HG03196 (cell line): ENCODE data around the gene COL4A1.

Experiments used
- ATAC-seq: cut with Tn5 transposase; IDR thresholded peaks from one replicate; pipeline ENCODE4 v1.9.1; 2021; ENCODE audit not compliant: unreplicated experiment

COL4A1 gene

GRCh38 chr13:110239280-110240125 lies 67.5 kb downstream of the COL4A1 start:
- ATAC-seq = no peak

DNA sequence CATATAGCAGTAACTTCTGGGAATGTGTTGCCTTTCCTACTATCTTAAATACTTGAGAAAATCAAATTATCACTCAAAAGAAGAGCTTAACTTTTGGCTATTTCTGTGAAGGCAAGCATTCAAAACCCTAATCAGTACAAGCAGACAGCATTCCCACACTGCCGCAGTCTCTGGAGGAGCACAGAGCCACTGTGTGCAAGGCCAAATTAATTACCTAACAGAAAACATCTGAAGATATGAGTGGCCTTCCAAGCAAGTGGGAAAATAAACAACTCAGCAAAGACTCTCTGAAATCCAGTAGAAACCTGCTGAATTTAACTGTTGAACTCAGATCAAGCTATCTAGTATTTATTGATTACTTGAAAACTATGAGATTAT lies 68.2 kb downstream of the COL4A1 start:
- no peak for ATAC-seq

DNA sequence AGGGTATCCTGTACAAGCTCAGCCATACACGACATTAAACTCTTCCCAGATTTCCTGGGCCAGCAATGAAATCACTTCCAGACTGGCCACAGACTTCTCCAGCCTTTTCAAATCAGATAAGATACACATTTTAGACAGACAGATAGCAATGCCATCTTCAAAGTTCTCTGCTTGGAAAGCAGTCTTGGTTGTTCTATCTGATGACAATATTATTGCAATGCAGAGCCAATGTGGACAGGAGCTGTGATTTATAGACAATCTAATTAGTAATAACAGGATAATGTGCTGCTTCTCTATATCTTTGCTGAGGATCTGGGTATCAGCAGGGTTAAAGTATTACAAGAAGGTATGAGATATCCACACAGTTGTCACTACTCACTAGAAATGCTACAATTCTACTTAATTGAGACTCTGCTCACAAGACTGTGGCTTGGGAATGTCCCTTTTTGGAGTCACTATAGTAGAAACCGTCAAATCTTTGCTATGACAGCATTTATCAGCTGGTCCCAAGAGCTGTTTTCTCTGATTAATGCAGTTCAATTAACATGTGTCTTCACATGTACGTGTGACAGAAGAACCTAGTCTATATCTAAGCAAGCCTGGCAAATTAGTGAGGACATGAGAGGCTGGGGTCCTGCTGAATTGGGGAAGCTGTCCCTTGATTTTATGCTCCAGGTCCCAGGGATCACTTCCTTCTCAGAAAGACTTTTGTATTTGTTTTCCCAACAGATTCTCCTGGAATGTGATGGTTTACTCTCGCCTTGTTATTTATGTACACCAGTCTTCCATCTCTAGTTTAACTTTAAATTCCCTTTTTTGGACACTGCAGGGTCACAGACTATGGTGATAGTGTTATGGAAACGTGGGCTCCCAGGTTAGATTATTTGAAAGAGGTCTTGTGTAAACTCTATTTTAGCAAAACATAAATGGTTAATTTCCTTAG lies 68.8 kb downstream of the COL4A1 start:
- no peak for ATAC-seq

GRCh38 chr13:110236831-110237261 lies 70.1 kb downstream of the COL4A1 start:
- no peak for ATAC-seq

GRCh38 chr13:110236431-110236830 lies 70.5 kb downstream of the COL4A1 start:
- no peak for ATAC-seq

GRCh38 chr13:110234532-110234931 lies 72.4 kb downstream of the COL4A1 start:
- ATAC-seq = no peak

DNA sequence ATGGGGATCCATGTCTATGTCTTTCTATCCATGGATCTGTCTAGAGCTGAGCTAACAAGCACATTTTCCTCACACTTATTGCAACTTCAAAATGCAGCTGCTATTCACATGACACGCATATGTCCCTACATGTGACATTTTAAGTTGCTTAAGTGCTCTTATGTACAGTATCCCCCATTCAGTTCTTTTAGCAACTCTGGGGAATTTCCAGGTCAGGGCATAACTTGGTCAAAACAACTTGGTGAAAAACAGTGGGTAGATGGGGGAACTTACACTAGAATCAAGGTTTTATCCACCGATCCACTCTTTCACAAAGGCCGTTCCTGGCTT lies 73.0 kb downstream of the COL4A1 start:
- no peak for ATAC-seq

DNA sequence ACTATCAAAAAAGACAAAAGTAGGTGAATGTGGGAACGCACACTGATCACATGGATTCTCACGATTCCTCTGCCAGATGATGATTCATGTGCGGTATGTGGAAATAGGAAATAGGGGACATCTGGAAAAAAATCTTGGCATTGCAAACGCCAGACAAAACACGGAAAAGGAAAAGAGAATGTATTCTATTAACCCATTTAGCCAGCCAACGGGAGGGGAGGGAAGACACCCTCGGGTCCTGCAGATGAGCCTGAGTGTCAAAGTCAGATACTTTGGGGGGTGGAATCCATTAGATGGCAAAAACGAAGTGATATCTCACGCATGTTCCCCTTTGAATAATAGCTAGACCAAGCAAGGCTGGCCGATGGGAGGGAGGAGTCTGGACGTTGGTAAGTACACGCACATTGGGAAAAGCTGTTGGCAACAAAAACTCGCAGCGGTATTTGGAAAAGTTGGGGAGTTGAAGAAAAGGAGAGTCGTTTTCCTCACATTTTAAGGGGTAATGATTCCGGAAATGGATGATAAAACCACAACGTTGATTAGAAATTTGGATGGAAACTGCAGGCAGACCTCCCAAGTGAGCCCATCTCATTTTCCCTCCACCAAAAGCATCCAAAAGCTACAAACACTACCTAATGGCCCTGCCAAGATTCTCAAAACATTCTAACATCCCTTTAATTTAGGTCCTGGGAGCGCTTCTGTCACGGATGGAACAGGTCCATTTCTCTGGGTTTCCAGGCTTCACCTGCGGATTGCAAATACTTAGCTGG lies 73.6 kb downstream of the COL4A1 start:
- no peak for ATAC-seq

DNA sequence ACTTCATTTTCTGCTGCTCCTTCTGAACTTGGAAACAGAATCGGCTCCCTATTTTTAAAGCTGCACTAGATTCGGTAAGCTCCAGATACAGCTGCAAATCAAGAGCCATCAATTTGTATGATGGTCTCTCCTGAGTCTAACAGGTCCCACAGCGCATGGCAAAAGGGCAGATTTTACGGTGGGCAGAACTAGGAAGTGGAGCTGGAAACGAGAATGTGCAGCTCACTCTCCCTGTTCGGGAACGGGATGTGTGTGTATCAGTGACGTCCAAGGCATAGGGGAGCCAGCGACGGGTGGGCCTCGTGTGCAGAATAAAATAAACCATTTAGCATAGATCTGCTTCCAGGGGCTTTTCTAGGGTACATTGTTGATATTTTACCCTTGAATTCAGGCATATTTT lies 74.2 kb downstream of the COL4A1 start:
- no peak for ATAC-seq

DNA sequence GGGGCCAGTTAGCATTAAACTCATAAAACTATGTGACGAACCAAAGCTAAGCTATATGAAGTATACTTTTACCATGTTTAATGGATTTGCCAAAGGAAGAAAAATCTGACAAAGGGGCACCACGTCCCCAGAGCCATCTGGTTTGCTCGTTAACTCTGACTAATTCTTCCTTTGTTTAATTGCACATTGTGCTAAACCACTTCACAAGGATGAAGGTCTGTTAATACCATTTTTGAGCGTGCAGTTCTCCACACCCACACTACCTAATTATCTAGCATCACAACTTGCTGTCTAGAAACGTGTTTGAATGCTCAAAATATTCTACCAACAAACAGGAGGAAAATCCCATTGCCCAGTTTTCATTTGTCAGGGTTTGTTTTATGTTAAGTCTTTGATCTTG lies 74.8 kb downstream of the COL4A1 start:
- ATAC-seq = no peak

DNA sequence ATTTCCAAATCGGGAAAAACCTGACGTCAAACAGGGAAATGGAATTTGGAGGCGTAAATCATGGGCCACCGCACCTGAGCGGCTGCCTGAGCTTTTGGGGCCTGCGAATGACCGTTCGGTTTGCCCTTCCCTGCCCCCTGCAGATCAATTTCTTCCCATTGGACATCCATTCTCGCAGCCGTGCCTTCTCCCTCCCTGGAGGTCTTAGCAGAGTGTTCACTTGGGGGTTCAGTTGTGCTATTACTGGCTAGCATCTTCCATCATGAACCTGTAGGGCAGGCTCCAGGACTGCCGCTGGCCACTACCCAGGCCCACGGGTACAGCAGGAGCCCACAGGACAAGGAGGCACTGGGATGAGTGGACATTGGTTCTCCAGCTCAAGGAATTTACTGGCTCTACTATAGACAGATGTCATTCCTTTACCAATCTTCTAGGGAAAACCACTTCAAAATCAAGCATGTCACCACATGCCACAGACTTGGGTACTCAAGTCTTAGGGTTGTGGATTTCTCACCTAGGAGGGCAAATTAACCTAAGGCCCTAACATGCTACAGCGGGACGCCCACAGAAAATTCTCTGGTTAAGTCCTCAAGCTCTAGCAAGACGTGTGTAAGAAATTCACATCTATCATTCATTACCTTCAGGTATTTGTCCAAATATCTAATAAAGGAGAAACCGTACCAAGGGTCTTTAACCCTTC lies 75.5 kb downstream of the COL4A1 start:
- ATAC-seq = no peak

DNA sequence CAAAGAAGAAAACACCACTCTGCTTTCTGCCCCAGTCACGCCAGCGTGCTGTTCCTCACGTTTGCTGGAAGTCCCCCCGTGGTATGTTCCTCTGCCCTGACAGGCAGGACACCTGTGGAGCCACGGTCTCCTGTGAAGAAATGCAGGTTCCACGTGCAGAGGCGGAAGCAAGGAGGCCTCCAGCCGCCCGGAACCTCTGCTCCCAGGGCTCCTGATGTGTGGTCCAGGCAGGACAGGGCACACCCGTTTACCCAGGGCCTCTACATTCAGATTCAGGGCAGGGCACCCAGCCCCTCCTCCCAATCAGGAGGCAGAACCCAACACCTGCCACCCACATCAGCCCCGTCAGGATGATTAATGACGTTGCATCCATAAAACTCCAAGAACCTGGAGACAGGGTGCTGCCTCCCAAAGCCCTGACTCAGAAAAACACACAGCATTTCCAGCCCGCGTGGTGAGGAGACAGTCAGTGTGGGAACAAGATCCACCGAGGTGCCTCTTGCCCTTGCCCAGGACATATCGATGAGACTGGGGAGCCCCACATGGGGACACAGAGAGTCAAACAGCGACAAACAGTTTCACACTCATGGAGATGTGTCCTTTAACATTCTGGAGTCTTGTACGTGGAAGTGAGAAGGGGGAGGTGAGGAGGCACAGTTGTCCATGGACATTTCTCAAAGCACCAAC lies 76.2 kb downstream of the COL4A1 start:
- ATAC-seq = no peak

- no peak for ATAC-seq
Measured at GRCh38 chr13:110229905-110230563, 76.9 kb downstream of the COL4A1 start.

- ATAC-seq = no peak
Measured at GRCh38 chr13:110228936-110229904, 77.7 kb downstream of the COL4A1 start.

DNA sequence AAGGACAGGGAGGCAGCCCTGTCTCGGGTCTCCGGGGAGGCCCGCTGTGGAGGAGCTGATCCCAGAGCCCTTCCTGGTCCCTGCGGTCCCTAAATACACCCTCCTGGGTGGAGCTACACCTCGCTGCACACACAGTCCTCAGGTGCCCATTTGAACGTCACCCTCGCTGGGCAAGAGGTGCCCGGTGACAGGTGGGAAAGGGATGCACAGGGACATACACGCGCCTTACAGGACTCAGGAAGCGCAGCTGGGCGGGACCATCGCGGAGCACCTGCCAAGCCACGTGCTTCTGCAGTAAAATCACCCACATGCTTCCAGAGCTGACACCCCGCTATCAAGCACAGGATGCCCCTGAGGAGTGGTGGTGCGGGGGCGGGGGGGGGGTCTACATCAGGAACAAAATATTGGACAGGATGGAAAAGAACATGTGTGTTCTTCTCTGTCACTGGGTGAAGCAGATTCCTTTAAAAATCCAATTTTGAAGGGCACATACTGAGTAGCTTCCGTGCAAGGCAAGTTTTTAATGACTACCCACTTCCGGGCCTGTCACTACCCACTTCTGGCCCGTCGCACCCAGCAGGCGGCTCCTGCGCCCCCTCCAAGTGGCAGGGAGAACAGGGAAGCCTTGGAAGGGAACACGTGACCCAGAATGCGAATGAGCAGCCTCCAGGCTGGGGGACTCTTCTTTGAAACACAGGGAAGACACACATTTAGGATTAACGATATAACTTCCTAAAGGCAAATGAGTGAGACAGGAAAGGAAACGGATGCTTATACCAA lies 78.9 kb downstream of the COL4A1 start:
- ATAC-seq = no peak

DNA sequence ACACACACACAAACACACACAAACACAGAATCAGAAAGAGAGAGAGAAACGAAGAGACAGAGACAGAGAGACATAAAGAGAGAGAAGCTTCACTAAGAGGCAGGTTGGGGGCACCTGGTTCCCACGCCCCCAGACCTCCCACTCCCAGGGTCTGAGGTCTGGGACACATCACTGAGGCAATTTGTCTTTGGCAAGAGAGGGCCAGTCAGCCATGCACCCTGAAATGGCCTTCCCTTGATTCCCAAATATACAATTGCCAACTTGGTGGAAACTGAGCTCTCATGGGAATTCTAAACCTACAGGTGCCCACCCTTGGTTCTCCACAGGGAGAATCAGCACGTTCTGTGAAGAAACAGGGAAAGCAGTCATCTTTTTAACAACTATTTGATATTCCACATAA lies 79.5 kb downstream of the COL4A1 start:
- no peak for ATAC-seq
